DMS 273 (cell line): ENCODE results near the gene MOCS3.
"Not testable (repeated sequence)": the region's sequence is repeated elsewhere in the genome, so short reads cannot be mapped to it uniquely, and the experiment has no call there.

ENCODE experiments used
- DNase-seq: peaks from one replicate; lab custom pipeline; 2025; ENCODE audit not compliant: unreplicated experiment; lab: John Stamatoyannopoulos, UW

The MOCS3 gene

GRCh38 chr20:50931306-50932015, 27.2 kb upstream of the MOCS3 start, which contains the start of gene ADNP:
TSS of gene ADNP (minus strand) at chr20:50931437. CDS start at chr20:50903996, 27,441 bp downstream.
- peak; percentile 97 for DNase-seq

- DNase-seq: peak; percentile 45
Observed at GRCh38 chr20:50932016-50932485, 26.6 kb upstream of the MOCS3 start.

- no peak for DNase-seq
Observed at GRCh38 chr20:50932691-50933280, 25.8 kb upstream of the MOCS3 start.

- DNase-seq: no peak
Observed at GRCh38 chr20:50933589-50933988, 25.0 kb upstream of the MOCS3 start.

GRCh38 chr20:50943069-50943468, 15.5 kb upstream of the MOCS3 start:
- DNase-seq: no peak

- DNase-seq: no peak
Observed at GRCh38 chr20:50948132-50948785, 10.4 kb upstream of the MOCS3 start.

- no peak for DNase-seq
Observed at GRCh38 chr20:50953196-50953595, 5.4 kb upstream of the MOCS3 start.

GRCh38 chr20:50953821-50954220, 4.8 kb upstream of the MOCS3 start:
- no peak for DNase-seq

GRCh38 chr20:50957276-50957675, 1.3 kb upstream of the MOCS3 start:
- peak; percentile 51 for DNase-seq

GRCh38 chr20:50957798-50958614, 612 bp upstream of the MOCS3 start, which contains the start of gene DPM1:
TSS of gene DPM1 (minus strand) at chr20:50958532. CDS start at chr20:50958523, 9 bp downstream.
- DNase-seq: peak; percentile 97

GRCh38 chr20:50959543-50960126, 1.0 kb downstream of the MOCS3 start:
- DNase-seq: no peak

GRCh38 chr20:50967586-50967985, 9.0 kb downstream of the MOCS3 start:
- DNase-seq: peak; percentile 89

GRCh38 chr20:50968289-50968688, 9.7 kb downstream of the MOCS3 start:
- no peak for DNase-seq

- peak; percentile 16 for DNase-seq
Observed at GRCh38 chr20:50969435-50969834, 10.8 kb downstream of the MOCS3 start.

GRCh38 chr20:50969912-50970311, 11.3 kb downstream of the MOCS3 start:
- no peak for DNase-seq

- DNase-seq: no peak
Observed at GRCh38 chr20:50975701-50976330, 17.2 kb downstream of the MOCS3 start.

- DNase-seq: no peak
Observed at GRCh38 chr20:50977066-50978021, 18.7 kb downstream of the MOCS3 start.

GRCh38 chr20:50978533-50978932, 19.9 kb downstream of the MOCS3 start:
- not testable (repeated sequence) for DNase-seq

- no peak for DNase-seq
Observed at GRCh38 chr20:50980071-50980681, 21.6 kb downstream of the MOCS3 start.
